T1000 (cell line): ENCODE data around the gene LRRC3.
"Not testable (repeated sequence)": the region's sequence is repeated elsewhere in the genome, so short reads cannot be mapped to it uniquely, and the experiment has no call there.

Source experiments
- DNase-seq: peaks from one replicate; lab custom pipeline; 2025; ENCODE audit warnings: mixed read lengths; lab: John Stamatoyannopoulos, UW

LRRC3 gene

GRCh38 chr21:44454747-44455523 lies at the start of gene LRRC3:
Gene LRRC3 (plus strand): TSS chr21:44455510. CDS start chr21:44456645, 1,135 bp downstream.
- no peak for DNase-seq

- DNase-seq: no peak
Measured at GRCh38 chr21:44405948-44406872, 49.1 kb upstream of the LRRC3 start.

GRCh38 chr21:44406953-44407352 lies 48.4 kb upstream of the LRRC3 start:
- no peak for DNase-seq

GRCh38 chr21:44407493-44407892 lies 47.8 kb upstream of the LRRC3 start:
- no peak for DNase-seq

GRCh38 chr21:44408226-44408625 lies 47.1 kb upstream of the LRRC3 start:
- DNase-seq: no peak

GRCh38 chr21:44413566-44414290 lies 41.6 kb upstream of the LRRC3 start:
- DNase-seq: no peak

GRCh38 chr21:44414291-44415072 lies 40.8 kb upstream of the LRRC3 start:
- DNase-seq: no peak

- DNase-seq: no peak
Measured at GRCh38 chr21:44415073-44416025, 40.0 kb upstream of the LRRC3 start.

GRCh38 chr21:44416193-44416592 lies 39.1 kb upstream of the LRRC3 start:
- DNase-seq: no peak

- DNase-seq: not testable (repeated sequence)
Measured at GRCh38 chr21:44417621-44418107, 37.6 kb upstream of the LRRC3 start.

GRCh38 chr21:44418108-44418875 lies 37.0 kb upstream of the LRRC3 start:
- no peak for DNase-seq

GRCh38 chr21:44418876-44419230 lies 36.5 kb upstream of the LRRC3 start:
- DNase-seq: no peak

- no peak for DNase-seq
Measured at GRCh38 chr21:44419679-44420078, 35.6 kb upstream of the LRRC3 start.

- no peak for DNase-seq
Measured at GRCh38 chr21:44420416-44421205, 34.7 kb upstream of the LRRC3 start.

- DNase-seq: no peak
Measured at GRCh38 chr21:44421901-44422840, 33.1 kb upstream of the LRRC3 start.

GRCh38 chr21:44423312-44423821 lies 31.9 kb upstream of the LRRC3 start:
- no peak for DNase-seq

- DNase-seq: no peak
Measured at GRCh38 chr21:44423941-44424607, 31.2 kb upstream of the LRRC3 start.
